Fibroblast of villous mesenchyme (primary cell): Measurements from ENCODE around the gene RIPOR3. TPM values are rescaled to one million over a fixed set of nuclear protein-coding genes. Genes with fewer than 3 reads are reported as not detected.
A peak's percentile ranks its signal among the peaks of the same experiment; 100 is the strongest.
"Not testable (repeated sequence)": the region's sequence is repeated elsewhere in the genome, so short reads cannot be mapped to it uniquely, and the experiment has no call there.

Experiments
- DNase-seq: peaks from one replicate; pipeline ENCODE4 v3.0.0-alpha.2; 2010; ENCODE audit warnings: low read depth
- H3K4me3 ChIP-seq: 2 replicates; pipeline ENCODE4 v1.5.1; 2011; ENCODE audit warnings: low read depth, mild to moderate bottlenecking, low read length
- CTCF ChIP-seq: IDR thresholded peaks from 2 replicates; pipeline ENCODE4 v1.5.1; 2012; ENCODE audit warnings: low read depth, mild to moderate bottlenecking, low read length; ENCODE audit not compliant: insufficient read depth
- total RNA-seq: library from RNA; depleted of rRNA; stranded (reverse); fragments of >200 nt; gene quantifications from 2 replicates; pipeline ENCODE4 v1.2.3, GENCODE V29; 2012

Gene RIPOR3
- total RNA-seq, 1 donor = 28.1 TPM

GRCh38 chr20:50649590-50649989 lies 41.8 kb downstream of the RIPOR3 start:
- H3K4me3 ChIP-seq = no peak overlapping the region
- no peak for DNase-seq
- no peak for TF ChIP-seq CTCF

GRCh38 chr20:50648651-50649050 lies 42.7 kb downstream of the RIPOR3 start:
- no peak for DNase-seq
- TF ChIP-seq CTCF = no peak
- no peak overlapping the region for H3K4me3 ChIP-seq

- peak; percentile 49 for TF ChIP-seq CTCF
Measured at GRCh38 chr20:50646483-50646996, 44.8 kb downstream of the RIPOR3 start.

GRCh38 chr20:50645253-50646068 lies 45.9 kb downstream of the RIPOR3 start:
- no peak for TF ChIP-seq CTCF
- peak; percentile 100 for DNase-seq
- H3K4me3 ChIP-seq = no peak overlapping the region

More at GRCh38 chr20:50646483-50646996, 44.8 kb downstream of the RIPOR3 start:
- DNase-seq = peak; percentile 94
- no peak overlapping the region for H3K4me3 ChIP-seq

GRCh38 chr20:50642288-50642803 lies 49.0 kb downstream of the RIPOR3 start:
- TF ChIP-seq CTCF = no peak
- DNase-seq = peak; percentile 84
- H3K4me3 ChIP-seq = no peak overlapping the region

GRCh38 chr20:50641625-50642287 lies 49.6 kb downstream of the RIPOR3 start:
- H3K4me3 ChIP-seq = not testable (repeated sequence)
- DNase-seq = peak; percentile 60

GRCh38 chr20:50639971-50640711 lies 51.2 kb downstream of the RIPOR3 start:
- DNase-seq, H3K4me3 ChIP-seq: not testable (repeated sequence)

GRCh38 chr20:50638015-50638847 lies 53.1 kb downstream of the RIPOR3 start:
- not testable (repeated sequence) for DNase-seq, H3K4me3 ChIP-seq
